GM11168 (cell line): Measurements from ENCODE around the gene LRIT3.

Experiments used
- in situ Hi-C: fragments of 300-500 bp; cut with MboI; formaldehyde crosslinking; loops from one replicate; pipeline ENCODE4 v1.12.0; 2022; ENCODE audit warnings: low sequenced_read_pairs; ENCODE audit not compliant: unreplicated experiment

The LRIT3 gene

GRCh38 chr4:109887071-109887470 lies 39.2 kb downstream of the LRIT3 start:
- in situ Hi-C loops, result no loop called here

- in situ Hi-C loops, result no loop called here
Measured at GRCh38 chr4:109890076-109890475, 42.2 kb downstream of the LRIT3 start.

- in situ Hi-C loops, result no loop called here
Measured at GRCh38 chr4:109902559-109903251, 54.8 kb downstream of the LRIT3 start.

- in situ Hi-C loops, result no loop called here
Measured at GRCh38 chr4:109908731-109909130, 60.8 kb downstream of the LRIT3 start.

GRCh38 chr4:109910256-109910655 lies 62.3 kb downstream of the LRIT3 start:
- in situ Hi-C loops, result no loop called here

- in situ Hi-C loops, result no loop called here
Measured at GRCh38 chr4:109912706-109913595, 65.0 kb downstream of the LRIT3 start, which contains the start of gene EGF. EGF (plus strand) TSS chr4:109912883; CDS start chr4:109913336, 453 bp downstream.

- in situ Hi-C loops, result no loop called here
Measured at GRCh38 chr4:109913596-109914241, 65.8 kb downstream of the LRIT3 start.

- in situ Hi-C loops, result no loop called here
Measured at GRCh38 chr4:109914322-109914721, 66.4 kb downstream of the LRIT3 start.

GRCh38 chr4:109915385-109916026 lies 67.6 kb downstream of the LRIT3 start:
- in situ Hi-C loops, result no loop called here

GRCh38 chr4:109916027-109916409 lies 68.1 kb downstream of the LRIT3 start:
- in situ Hi-C loops, result no loop called here

GRCh38 chr4:109921384-109921808 lies 73.5 kb downstream of the LRIT3 start:
- in situ Hi-C loops, result no loop called here
